ENCODE results near the gene RAP1B.

DNA sequence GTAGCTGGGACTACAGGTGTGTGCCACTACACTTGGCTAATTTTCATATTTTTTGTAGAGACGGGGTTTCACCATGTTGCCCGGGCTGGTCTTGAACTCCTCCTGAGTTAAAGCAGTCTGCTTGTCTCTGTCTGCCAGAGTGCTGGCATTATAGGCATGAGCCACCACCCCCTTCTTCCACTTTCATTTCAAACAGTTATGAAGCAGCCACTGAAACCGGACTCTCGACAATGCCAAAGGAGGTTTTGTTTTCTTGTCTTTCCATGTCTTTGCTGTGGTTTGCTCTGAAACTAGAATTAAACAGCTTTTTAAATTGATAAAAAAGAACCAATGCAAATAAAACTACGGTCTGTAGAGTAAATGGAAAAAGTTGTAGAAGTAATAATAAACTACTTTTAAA lies 30.4 kb downstream of the RAP1B start:
- no peak for TF ChIP-seq POLR2A (IDR thresholded peaks at IDR 0.05; ENCODE audit: low read depth, low read length)
- TF ChIP-seq, protein P1, sequence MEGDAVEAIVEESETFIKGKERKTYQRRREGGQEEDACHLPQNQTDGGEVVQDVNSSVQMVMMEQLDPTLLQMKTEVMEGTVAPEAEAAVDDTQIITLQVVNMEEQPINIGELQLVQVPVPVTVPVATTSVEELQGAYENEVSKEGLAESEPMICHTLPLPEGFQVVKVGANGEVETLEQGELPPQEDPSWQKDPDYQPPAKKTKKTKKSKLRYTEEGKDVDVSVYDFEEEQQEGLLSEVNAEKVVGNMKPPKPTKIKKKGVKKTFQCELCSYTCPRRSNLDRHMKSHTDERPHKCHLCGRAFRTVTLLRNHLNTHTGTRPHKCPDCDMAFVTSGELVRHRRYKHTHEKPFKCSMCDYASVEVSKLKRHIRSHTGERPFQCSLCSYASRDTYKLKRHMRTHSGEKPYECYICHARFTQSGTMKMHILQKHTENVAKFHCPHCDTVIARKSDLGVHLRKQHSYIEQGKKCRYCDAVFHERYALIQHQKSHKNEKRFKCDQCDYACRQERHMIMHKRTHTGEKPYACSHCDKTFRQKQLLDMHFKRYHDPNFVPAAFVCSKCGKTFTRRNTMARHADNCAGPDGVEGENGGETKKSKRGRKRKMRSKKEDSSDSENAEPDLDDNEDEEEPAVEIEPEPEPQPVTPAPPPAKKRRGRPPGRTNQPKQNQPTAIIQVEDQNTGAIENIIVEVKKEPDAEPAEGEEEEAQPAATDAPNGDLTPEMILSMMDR (IDR thresholded peaks at IDR 0.05; ENCODE audit: extremely low read depth in 1 of 2, insufficient read depth in 1 of 2, low read depth in 1 of 2, low read length in 2 of 2) = no peak
- TF ChIP-seq MAX (IDR thresholded peaks at IDR 0.05; ENCODE audit: insufficient read depth, insufficient read length) = no peak
